GM23248 (cell line): ENCODE results near the gene SH3RF3.

Experiments
- EZH2 ChIP-seq: fragments of 200-600 bp; sonication (generic); IDR thresholded peaks from 2 replicates; pipeline ENCODE4 v1.6.1; 2018; ENCODE audit warnings: antibody characterized with exemption, mild to moderate bottlenecking; ENCODE audit not compliant: insufficient read depth, poor library complexity, severe bottlenecking
- EZH2phosphoT487 ChIP-seq: fragments of 200-600 bp; sonication (generic); IDR thresholded peaks from 2 replicates; pipeline ENCODE4 v1.6.1; 2018; ENCODE audit warnings: antibody characterized with exemption, moderate library complexity, mild to moderate bottlenecking, low read depth; ENCODE audit not compliant: insufficient read depth

- no peak for TF ChIP-seq EZH2phosphoT487
- TF ChIP-seq EZH2 = no peak
Measured at GRCh38 chr2:109463236-109463635, 334.2 kb downstream of the SH3RF3 start.
